ENCODE measurements around the gene IL15RA. TPM values are rescaled to one million over a fixed set of nuclear protein-coding genes. Genes with fewer than 3 reads are reported as not detected.

Gene IL15RA
- total and polyA plus RNA-seq, 10 of the 15 experiments (the other 5 are each of a cell fraction or from before 2014, with no cell fraction given), result 2.0 to 14.8 (median 12.1) TPM

GRCh38 chr10:5903563-5903962 is 73.8 kb downstream of the IL15RA start (continued):
- no peak for TF ChIP-seq POU2F2 (IDR thresholded peaks at IDR 0.05; ENCODE audit: borderline replicate concordance, low read depth, low read length)
- no peak for TF ChIP-seq NFYA (IDR thresholded peaks at IDR 0.05; ENCODE audit: borderline replicate concordance, low read depth, low read length)
- no peak for TF ChIP-seq RAD21 (IDR thresholded peaks at IDR 0.05; ENCODE audit: insufficient read depth, low read depth, low read length)
- TF ChIP-seq ZBTB40 (IDR thresholded peaks at IDR 0.05; ENCODE audit: borderline replicate concordance), result no peak
- no peak for TF ChIP-seq SMAD5 (IDR thresholded peaks at IDR 0.05; ENCODE audit: low read depth)

GRCh38 chr10:5902511-5903274 is 74.7 kb downstream of the IL15RA start:
- no peaks in the 10 kb centered on the region for H4K20me1 ChIP-seq (ENCODE audit: control insufficient read depth, insufficient read depth)
- RAD21 ChIA-PET (ENCODE audit: unreplicated experiment), result interaction anchor here (0.6 to 0.7 kb wide), 3 partner anchors 59 to 519 kb away, joined by 3 to 4 read pairs (median 3); no protein-coding TSS in a partner anchor
- in situ Hi-C loops (cut with MboI), result no loop called here
- FAIRE-seq (no peak), ATAC-seq (no peak), DNase-seq (ENCODE audit: low read depth, low spot score) (no peak)
- POLR2A ChIA-PET, result interaction anchor here (0.5 to 1.0 kb wide), 4 partner anchors 13 to 131 kb away, joined by 3 to 4 read pairs (median 3); partner anchors contain the start of genes ANKRD16 and FBH1
- no peak overlapping the region for H3K4me3 ChIP-seq
- H3K27me3 ChIP-seq (replicated peaks in 1 of 2; ENCODE audit: control insufficient read depth in 2 of 2, insufficient read depth in 2 of 2, low read length in 1 of 2), result no peaks in the 10 kb centered on the region
- no peak overlapping the region for H3K4me2 ChIP-seq (ENCODE audit: control insufficient read depth, insufficient read depth)
- no TSS peak for BruUV-seq (replicated peaks)
- no peak overlapping the region for H3K9ac ChIP-seq (ENCODE audit: control insufficient read depth, insufficient read depth, low read length)
- H3K36me3 ChIP-seq (ENCODE audit: control insufficient read depth in 2 of 2, insufficient read depth in 2 of 2, low read length in 1 of 2), result peaks cover 4 to 6% of the 10 kb centered on the region in 2 experiments; a peak in 3 of 4 replicates
- CTCF ChIA-PET, result interaction anchor here (0.5 to 1.8 kb wide), 2 partner anchors 12 to 141 kb away, joined by 5 read pairs; no protein-coding TSS in a partner anchor
- SMC1A ChIA-PET (ENCODE audit: uncharacterized antibody, unreplicated experiment), result interaction anchor here (1.1 to 3.1 kb wide), 3 partner anchors 9 to 39 kb away, joined by 3 to 14 read pairs (median 4); no protein-coding TSS in a partner anchor
- H3K27ac ChIP-seq (ENCODE audit: control insufficient read depth, insufficient read depth), result no peak overlapping the region
- H3K4me1 ChIP-seq (ENCODE audit: control insufficient read depth, insufficient read depth, low read length), result peaks cover 18% of the 10 kb centered on the region
- peaks cover 9% of the 10 kb centered on the region for H3K79me2 ChIP-seq (ENCODE audit: control insufficient read depth, insufficient read depth, low read length)
- H3K9me3 ChIP-seq (replicated peaks; ENCODE audit: control insufficient read depth, insufficient read depth, low read length), result peaks cover 7% of the 10 kb centered on the region
- H2AFZ ChIP-seq (ENCODE audit: control insufficient read depth, low read depth, low read length), result no peak overlapping the region
- intact Hi-C loops (cut with micrococcal nuclease; ENCODE audit: unreplicated experiment), result no loop called here
- over 99% methylated on average over 18 of the region's 18 CpGs for WGBS (ENCODE audit: insufficient coverage, insufficient replicate concordance, low lambda C conversion rate, missing lambda C conversion rate)
- TF ChIP-seq SP1 (IDR thresholded peaks at IDR 0.05; ENCODE audit: low read depth, low read length), result no peak
- no peak for TF ChIP-seq CREB1 (IDR thresholded peaks at IDR 0.05; ENCODE audit: low read depth)
- no peak for TF ChIP-seq KDM1A (IDR thresholded peaks at IDR 0.05; ENCODE audit: borderline replicate concordance)
- TF ChIP-seq ELK1 (IDR thresholded peaks at IDR 0.05; ENCODE audit: low read depth, low read length), result no peak
- no peak for TF ChIP-seq ZBED1 (IDR thresholded peaks at IDR 0.05; ENCODE audit: borderline replicate concordance)
- no peak for TF ChIP-seq PRDM15 (CRISPR knock-in tag; IDR thresholded peaks at IDR 0.05)
- no peak for TF ChIP-seq NFXL1 (IDR thresholded peaks at IDR 0.05; ENCODE audit: borderline replicate concordance)
- TF ChIP-seq MEF2A (IDR thresholded peaks at IDR 0.05; ENCODE audit: insufficient read depth, low read depth, low read length), result no peak

Measured in GM12878 (cell line).